Fibroblast of villous mesenchyme (primary cell): Measurements from ENCODE around the gene PTK6. TPM values are rescaled to one million over a fixed set of nuclear protein-coding genes. Genes with fewer than 3 reads are reported as not detected.
"Not testable (repeated sequence)": the region's sequence is repeated elsewhere in the genome, so short reads cannot be mapped to it uniquely, and the experiment has no call there.

Experiments
- DNase-seq: peaks from one replicate; pipeline ENCODE4 v3.0.0-alpha.2; 2010; ENCODE audit warnings: low read depth
- H3K4me3 ChIP-seq: 2 replicates; pipeline ENCODE4 v1.5.1; 2011; ENCODE audit warnings: low read depth, mild to moderate bottlenecking, low read length
- total RNA-seq: library from RNA; depleted of rRNA; stranded (reverse); fragments of >200 nt; gene quantifications from 2 replicates; pipeline ENCODE4 v1.2.3, GENCODE V29; 2012
- TF ChIP-seq, protein P1 (sequence below): IDR thresholded peaks from 2 replicates; pipeline ENCODE4 v1.5.1; 2012; ENCODE audit warnings: low read depth, mild to moderate bottlenecking, low read length; ENCODE audit not compliant: insufficient read depth

PTK6 gene
- total RNA-seq, 1 donor: under 0.01 TPM

DNA sequence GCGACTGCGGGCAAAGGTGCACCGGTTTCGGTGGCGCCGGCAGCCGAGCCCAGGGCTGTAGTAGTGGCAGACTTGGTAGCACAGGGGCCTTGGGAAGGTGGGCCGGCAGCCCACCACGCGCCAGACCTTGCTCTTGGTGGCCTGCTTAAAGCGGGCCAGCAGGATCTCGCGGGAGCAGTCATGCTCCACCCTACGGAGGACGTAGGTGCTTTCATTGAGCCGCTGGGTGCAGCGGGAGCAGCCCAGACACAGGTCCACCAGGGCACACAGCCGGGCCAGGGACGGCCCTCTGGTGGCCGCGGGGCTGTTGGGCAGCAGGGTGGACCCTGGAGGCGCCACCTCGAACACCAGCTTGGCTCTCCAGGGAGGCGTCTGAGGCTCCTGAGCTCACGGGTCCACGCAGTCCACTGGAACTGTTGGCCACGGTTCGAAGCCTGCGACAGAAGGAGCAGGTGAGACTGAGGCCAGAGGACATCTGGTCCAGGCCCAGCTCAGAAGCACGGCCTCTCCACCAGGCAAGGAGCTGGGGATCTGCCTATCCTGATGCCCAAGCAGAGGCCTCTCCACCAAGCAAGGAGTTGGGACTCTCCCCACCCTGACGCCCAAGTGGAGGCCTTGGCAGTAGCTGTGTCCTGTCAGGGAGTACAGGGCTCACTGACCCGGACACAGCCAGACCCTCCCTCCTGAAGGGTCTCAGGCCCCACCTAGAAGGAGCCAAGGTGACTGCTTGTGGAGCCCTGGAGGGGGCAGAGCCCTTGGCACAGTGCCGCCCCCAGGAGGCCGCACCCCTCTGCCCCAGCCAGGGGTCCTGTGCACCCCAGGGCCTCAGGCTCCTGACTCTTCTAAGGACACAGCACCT is 35.8 kb upstream of the PTK6 start:
- DNase-seq: no peak
- H3K4me3 ChIP-seq: peak overlapping the region; percentile 84
- TF ChIP-seq, protein P1, sequence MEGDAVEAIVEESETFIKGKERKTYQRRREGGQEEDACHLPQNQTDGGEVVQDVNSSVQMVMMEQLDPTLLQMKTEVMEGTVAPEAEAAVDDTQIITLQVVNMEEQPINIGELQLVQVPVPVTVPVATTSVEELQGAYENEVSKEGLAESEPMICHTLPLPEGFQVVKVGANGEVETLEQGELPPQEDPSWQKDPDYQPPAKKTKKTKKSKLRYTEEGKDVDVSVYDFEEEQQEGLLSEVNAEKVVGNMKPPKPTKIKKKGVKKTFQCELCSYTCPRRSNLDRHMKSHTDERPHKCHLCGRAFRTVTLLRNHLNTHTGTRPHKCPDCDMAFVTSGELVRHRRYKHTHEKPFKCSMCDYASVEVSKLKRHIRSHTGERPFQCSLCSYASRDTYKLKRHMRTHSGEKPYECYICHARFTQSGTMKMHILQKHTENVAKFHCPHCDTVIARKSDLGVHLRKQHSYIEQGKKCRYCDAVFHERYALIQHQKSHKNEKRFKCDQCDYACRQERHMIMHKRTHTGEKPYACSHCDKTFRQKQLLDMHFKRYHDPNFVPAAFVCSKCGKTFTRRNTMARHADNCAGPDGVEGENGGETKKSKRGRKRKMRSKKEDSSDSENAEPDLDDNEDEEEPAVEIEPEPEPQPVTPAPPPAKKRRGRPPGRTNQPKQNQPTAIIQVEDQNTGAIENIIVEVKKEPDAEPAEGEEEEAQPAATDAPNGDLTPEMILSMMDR: peak; percentile 21

DNA sequence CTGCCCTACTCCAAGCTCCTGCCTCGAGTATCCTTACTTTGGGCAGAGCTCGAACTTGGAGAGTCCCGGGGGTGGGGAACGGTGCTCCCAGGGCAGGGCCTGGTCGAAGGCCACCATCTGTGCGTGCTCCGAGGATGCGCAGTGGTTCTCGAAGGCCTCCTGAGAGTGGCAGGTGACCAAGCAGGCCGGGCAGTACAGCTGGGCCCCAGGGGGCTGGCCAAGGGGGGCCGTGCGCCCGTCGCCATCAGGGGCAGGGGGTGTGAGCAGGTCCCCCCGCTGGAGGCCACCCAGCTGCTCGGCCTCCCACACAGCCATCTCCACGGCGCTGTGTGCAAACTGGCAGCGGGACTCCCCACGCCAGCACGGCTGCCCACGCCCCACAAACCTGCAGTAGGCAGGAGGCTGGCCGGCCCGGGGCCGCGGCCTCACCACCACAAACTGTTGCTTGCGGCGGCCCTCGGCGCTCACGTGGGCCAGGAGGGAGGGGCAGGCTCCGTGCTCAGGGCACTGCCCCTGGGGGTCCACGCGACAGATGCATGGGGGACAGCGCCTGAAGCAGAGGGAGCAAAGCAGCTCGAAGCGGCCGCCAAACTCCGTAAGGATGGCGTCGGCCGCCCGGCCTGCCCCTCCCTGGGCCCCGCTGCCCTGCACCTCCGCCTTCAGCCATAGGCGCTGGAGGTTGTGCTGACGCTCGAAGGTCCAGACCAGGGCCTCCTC is 35.1 kb upstream of the PTK6 start:
- DNase-seq: no peak
- H3K4me3 ChIP-seq: no peak overlapping the region
- TF ChIP-seq, protein P1: no peak

DNA sequence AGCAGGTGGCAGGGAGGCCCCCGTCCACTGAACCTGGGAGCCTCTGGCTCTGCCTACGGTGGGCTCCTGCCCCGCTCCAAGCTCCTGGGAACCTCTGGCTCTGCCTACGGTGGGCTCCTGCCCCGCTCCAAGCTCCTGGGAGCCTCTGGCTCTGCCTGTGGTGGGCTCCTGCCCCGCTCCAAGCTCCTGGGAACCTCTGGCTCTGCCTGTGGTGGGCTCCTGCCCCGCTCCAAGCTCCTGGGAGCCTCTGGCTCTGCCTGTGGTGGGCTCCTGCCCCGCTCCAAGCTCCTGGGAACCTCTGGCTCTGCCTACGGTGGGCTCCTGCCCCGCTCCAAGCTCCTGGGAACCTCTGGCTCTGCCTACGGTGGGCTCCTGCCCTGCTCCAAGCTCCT is 33.9 kb upstream of the PTK6 start:
- DNase-seq, H3K4me3 ChIP-seq: not testable (repeated sequence)

GRCh38 chr20:63570281-63571086 is 33.3 kb upstream of the PTK6 start:
- no peak for DNase-seq
- no peak overlapping the region for H3K4me3 ChIP-seq
- TF ChIP-seq, protein P1: no peak

GRCh38 chr20:63568986-63569949 is 32.1 kb upstream of the PTK6 start:
- TF ChIP-seq, protein P1: no peak
- no peak for DNase-seq
- no peak overlapping the region for H3K4me3 ChIP-seq

DNA sequence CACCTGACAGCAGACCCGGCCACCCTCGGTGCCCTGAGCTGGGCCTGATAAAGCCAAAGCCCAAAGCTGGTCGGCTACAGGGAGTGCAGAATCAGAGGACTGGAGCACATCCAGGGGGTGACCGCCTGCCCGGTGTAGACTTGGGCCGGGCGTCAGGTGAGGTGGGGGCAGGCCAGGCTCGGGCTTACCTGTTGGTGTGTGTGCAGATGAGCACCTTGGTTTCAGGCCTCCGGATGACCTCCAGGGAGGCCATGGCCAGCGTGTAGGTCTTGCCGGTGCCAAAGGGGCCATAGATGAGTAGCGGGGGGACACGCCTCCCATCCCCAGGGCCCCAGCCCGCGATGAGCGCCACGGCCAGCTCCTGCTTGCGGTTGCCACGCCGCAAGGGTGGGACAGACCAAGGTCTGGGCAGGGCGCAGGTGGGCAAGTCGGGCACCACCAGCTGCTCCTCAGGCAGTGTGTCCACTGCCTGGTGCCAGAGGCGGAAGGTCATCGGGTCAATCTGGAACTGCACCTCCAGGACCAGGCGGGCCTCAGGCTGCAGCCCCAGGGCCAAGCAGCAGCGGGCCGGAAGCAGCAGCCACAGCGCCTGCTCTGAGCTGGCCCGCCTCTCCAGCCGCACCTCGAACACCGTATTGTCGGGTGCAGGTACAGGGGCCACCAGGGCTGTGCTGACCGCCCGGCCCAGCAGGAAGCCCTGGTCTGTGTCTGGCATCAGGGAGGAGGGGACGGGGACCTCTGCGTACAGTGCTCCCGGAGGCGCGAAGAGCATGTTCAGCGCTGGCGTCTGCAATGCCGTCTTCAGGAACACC is 31.2 kb upstream of the PTK6 start:
- H3K4me3 ChIP-seq: no peak overlapping the region
- TF ChIP-seq, protein P1: no peak
- no peak for DNase-seq
